HG02571 (cell line): ENCODE measurements around the gene SLA2.
"Not testable (repeated sequence)": the region's sequence is repeated elsewhere in the genome, so short reads cannot be mapped to it uniquely, and the experiment has no call there.

ENCODE experiments used
- ATAC-seq: cut with Tn5 transposase; IDR thresholded peaks from one replicate; pipeline ENCODE4 v1.9.1; 2021; ENCODE audit warnings: mild to moderate bottlenecking, moderate library complexity; ENCODE audit not compliant: unreplicated experiment

Gene SLA2

GRCh38 chr20:36576081-36576445 lies 69.9 kb downstream of the SLA2 start:
- no peak for ATAC-seq

- no peak for ATAC-seq
Measured at GRCh38 chr20:36574366-36575135, 71.4 kb downstream of the SLA2 start.

- no peak for ATAC-seq
Measured at GRCh38 chr20:36573798-36574365, 72.1 kb downstream of the SLA2 start.

- ATAC-seq = peak; percentile 51
Measured at GRCh38 chr20:36573103-36573797, 72.7 kb downstream of the SLA2 start, which contains the start of gene TGIF2. Gene TGIF2, plus strand, starts transcription at chr20:36573597. Its CDS starts 5,178 bp downstream, at chr20:36578775.

GRCh38 chr20:36572701-36573102 lies 73.3 kb downstream of the SLA2 start:
- ATAC-seq = peak; percentile 15

GRCh38 chr20:36571564-36572504 lies 74.2 kb downstream of the SLA2 start:
- ATAC-seq = no peak

GRCh38 chr20:36569847-36570429 lies 76.1 kb downstream of the SLA2 start:
- ATAC-seq = no peak

GRCh38 chr20:36565520-36565919 lies 80.5 kb downstream of the SLA2 start:
- ATAC-seq = no peak

- not testable (repeated sequence) for ATAC-seq
Measured at GRCh38 chr20:36564726-36565121, 81.3 kb downstream of the SLA2 start.

GRCh38 chr20:36564078-36564725 lies 81.8 kb downstream of the SLA2 start:
- not testable (repeated sequence) for ATAC-seq

GRCh38 chr20:36563374-36563773 lies 82.6 kb downstream of the SLA2 start:
- no peak for ATAC-seq

GRCh38 chr20:36562724-36563123 lies 83.3 kb downstream of the SLA2 start:
- no peak for ATAC-seq
